ENCODE data around the gene UBE4A. TPM values are rescaled to one million over a fixed set of nuclear protein-coding genes. Genes with fewer than 3 reads are reported as not detected.

UBE4A gene
- total RNA-seq, 1 donor from 2014 or later, result 44.1 TPM

DNA sequence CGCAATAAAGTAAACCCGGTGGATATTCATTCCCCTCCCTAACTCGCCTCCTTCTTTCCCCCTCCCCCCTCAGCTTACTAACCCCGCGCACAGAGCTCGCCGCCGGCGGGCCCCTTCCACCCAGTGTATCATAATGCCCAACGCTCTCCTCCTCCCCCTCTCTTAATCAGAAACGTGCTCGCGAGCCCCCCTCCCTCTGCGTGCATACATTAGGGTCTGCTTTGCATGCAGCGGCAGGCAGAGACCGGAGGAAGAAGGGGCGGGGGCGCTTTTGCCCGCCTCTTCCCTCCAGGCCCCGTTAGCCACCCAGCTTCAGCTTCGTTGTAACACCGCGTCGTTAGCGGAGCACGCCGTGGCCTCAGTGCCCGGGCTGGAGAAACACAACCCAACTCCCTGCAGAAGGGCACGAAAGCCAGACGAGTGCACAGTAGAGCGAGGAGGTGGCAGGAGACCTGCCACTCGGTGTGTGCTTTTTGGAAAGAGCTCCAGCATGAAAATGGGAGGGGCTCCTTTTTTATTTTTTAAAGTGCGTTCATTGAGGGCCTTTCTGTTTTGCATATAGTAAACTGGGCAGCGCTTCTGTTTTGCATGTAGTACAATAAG is 76.0 kb downstream of the UBE4A start:
- intact Hi-C loops (cut with micrococcal nuclease), result loop anchor here (5.0 to 10.0 kb wide), 3 partner anchors 137 to 659 kb away; partner anchors contain the start of genes ARCN1 and BCL9L

DNA sequence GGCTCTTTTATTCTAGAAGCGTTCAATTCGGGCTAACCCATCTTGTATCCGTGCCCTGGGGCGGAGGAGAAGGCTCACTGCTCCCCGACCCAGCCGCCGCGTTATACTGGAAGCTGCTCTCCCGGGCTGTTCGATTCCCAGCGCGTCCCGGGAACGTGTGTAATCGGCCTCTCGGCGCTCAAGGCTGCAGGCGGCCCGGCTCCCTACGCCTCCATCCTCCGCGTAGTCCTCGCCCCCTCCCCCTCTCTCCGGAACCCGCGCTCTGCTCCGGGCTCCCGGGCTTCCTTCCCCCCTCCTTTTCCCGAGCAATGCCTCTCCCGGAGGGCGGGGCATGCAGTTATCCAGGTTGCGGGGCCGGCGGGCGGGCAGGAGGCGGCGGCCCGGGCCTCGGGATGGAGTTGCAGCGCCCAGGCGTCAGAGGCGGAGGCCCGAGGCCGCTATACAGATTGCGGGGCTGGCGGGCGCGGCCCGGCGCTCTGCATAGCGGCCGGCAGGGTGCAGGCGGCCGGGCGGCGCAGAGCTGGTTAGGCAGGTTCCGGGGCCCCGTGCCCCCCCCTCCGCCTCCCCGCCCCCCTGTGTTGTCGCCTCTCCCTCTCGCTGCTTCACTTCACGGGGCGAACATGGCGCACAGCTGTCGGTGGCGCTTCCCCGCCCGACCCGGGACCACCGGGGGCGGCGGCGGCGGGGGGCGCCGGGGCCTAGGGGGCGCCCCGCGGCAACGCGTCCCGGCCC is 76.7 kb downstream of the UBE4A start, which contains the start of gene KMT2A:
Gene KMT2A (plus strand): TSS at position 600 of the 732 bp plus-strand sequence. CDS start 21 bp downstream, at position 621.
- intact Hi-C loops (cut with micrococcal nuclease), result loop anchor here (2.0 to 10.0 kb wide), 5 partner anchors 77 to 659 kb away; partner anchors contain the start of genes ARCN1, BCL9L, CD3D and UBE4A

DNA sequence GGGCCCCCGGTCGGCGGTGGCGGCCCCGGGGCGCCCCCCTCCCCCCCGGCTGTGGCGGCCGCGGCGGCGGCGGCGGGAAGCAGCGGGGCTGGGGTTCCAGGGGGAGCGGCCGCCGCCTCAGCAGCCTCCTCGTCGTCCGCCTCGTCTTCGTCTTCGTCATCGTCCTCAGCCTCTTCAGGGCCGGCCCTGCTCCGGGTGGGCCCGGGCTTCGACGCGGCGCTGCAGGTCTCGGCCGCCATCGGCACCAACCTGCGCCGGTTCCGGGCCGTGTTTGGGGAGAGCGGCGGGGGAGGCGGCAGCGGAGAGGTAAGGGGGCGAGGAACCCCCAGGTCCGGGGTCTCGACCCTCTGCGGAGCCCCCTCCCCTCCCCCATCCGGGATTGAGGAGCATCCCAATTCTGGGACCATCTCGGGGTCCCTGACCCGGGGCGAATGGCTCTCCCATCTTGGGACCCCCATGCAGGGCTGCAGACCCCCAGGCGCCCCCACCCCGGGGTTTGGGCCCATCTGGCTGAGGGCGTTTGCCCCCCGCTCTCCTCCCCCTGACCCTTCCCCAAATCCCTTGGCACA is 77.3 kb downstream of the UBE4A start:
- intact Hi-C loops (cut with micrococcal nuclease), result loop anchor here (2.0 to 10.0 kb wide), 5 partner anchors 78 to 658 kb away; partner anchors contain the start of genes ARCN1, BCL9L, CD3D and UBE4A

DNA sequence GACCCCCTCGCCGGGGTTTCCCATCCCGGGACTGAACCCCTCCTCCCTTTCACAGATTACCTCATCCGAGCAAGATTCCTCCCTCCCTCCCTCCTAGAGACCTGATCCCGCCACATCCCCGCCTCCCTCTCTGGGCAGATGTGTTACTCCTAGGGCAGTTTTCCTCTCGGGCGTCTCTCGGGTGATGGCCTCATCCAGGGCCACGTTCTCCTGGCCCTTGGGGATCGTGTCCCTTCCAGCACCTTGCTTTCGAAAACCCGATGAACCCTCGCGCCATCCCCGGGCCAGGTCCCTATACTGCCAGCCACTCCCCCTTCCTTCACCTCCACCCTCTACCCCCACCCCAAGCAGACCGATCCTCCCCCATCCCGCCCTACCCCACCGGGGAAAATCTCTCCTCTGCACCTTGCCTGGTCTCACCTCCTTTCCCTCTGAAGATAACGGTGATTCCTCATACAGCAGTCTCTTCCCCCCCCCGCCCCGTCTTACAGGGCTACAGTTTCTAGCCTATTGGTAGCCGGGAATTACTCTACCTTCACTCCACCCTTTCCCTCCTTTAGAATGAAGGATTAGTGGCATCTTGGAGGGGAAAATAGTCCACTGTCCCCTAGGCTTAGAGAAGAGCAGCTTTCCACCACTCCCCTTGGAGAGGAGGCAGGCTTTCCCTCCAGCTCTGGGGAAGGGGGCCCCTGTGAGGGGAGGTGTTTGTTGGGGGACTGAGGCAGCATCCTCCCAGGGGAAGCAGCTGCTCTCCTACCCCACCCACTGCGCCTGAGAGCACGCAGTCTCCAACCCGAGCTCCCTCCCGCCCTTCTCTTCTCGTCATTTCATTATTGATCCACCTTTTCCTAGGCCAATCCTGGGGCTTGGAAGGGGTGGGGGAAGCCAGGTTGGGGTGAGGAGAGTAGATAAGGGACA is 78.1 kb downstream of the UBE4A start:
- intact Hi-C loops (cut with micrococcal nuclease), result loop anchor here (1.0 to 10.0 kb wide), 9 partner anchors 11 to 657 kb away; partner anchors contain the start of genes ARCN1, ATP5MG, BCL9L and CD3D

DNA sequence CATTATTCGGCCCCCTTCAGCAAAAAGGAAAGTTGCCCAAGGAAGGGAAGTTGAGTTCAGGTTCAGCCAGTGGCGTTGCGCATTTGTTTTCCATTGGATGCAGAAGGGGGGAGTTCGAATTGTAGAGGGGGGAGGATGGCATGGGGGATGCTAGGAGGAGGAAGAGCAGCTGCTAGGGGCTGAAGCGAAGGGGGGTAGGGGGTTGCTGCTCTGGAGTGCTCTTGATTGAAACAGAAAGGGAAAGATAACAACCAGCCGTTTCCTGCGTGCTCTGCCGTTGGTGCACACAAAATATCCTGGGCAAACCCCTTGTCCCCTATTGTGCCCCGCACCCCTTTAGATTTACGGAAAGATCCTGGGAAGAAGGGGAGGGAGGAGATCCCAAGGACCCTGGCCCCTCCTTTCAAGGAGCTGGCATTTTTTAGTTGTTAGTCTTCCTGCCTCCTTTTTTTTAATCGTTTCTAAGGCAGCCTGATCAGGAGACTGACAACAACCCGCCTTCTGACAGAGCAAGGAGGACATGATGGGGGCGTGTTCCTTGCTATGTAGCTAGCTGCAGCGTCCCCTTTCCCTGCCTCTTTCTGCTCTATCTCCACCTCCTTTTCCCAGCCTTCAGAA is 79.0 kb downstream of the UBE4A start:
- intact Hi-C loops (cut with micrococcal nuclease), result loop anchor here (1.0 to 10.0 kb wide), 7 partner anchors 10 to 656 kb away; partner anchors contain the start of genes ARCN1, ATP5MG and BCL9L

DNA sequence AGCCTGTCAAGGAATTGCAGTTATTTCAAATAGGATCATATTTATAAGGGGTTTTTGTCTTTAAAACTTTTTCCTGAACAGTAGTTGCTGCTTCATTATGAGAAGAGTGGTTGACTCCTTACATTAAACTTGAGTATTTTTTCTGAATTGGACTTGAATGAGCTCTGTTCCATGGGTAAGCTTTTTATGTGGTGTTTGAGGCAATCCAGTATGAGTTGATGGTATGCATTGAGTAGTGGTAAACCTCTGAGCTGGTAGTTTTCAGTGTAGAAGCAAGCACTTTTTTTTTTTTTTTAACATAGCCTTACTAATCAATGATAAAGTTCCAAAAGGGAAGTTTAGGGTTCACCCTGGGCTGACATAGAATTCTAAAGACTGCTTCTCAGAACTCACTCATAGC is 80.2 kb downstream of the UBE4A start:
- intact Hi-C loops (cut with micrococcal nuclease), result loop anchor here (2.0 to 10.0 kb wide), 4 partner anchors 49 to 655 kb away; partner anchors contain the start of genes ARCN1 and BCL9L

DNA sequence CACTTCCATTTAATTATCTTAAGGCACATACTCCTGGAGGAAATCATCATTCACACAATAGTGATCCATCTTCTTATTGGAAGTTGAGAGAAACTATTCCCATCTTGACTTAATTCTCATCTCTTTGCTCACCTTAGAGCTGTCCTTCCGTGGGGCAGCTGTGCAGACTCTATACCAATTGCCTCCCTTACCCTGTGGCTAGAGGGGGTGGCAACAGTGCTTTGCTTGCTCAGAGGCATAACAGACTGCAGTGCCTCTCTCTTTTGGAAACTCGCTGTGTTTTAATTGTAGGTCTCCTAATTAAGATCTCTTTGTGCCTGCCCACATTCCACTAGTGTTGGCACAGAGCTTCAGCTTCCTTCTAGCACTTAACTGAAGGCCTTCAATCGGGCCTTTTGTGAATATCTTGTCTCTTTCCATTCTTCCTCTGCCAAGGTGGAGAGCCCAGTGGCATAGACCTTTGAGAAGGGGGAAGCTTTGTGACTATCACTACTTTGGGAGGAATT is 82.4 kb downstream of the UBE4A start:
- intact Hi-C loops (cut with micrococcal nuclease), result no loop called here

DNA sequence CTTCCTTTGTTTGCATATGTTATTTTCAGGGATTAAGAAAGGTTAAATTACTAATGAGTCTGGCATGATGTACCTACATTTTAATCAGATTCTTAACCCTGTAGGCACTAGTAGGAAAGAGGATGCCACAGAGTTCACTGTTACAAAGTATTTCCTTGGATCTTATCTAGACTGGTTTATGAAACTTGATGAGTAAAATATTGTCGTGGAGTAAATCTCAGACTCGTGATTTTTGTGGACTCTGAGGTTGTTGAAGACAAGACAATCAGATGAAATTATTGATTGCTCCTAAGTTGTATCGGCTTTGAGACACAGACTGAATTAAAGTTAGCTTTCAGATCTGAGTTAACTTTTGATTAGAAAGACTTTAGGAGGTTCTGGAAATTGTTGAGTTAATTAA is 82.9 kb downstream of the UBE4A start:
- intact Hi-C loops (cut with micrococcal nuclease), result no loop called here

DNA sequence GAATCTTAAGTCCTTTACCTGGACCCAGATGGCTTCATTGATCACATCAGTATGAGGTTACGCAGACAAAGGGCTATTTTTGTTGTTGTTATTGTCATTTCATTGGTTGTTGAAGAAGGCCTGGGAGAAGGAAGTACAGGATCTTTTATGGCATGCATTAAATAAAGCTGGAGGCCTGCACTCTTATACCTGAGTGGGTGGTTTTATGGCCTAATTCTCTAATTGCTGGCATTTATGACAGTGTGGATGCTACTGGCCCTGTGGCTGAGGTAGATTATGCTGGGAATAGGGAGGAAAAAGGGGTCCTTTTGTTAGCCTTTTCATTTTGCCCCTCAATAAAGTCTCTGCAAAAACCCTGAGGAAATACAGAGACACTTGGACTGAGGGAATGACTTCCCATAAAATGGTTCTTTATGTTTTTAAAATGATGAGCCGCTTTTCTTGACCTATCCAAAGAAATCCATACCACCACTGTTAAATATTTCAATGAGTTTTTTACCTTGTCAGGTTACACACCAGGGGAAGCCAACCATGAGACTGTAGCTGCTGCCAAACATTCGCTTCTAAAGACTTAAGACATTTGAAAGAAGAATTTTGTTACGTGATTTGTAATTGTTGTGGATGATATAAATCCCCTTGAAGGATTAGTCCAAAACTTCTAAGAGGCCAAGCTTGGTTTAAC is 83.6 kb downstream of the UBE4A start:
- intact Hi-C loops (cut with micrococcal nuclease), result no loop called here

DNA sequence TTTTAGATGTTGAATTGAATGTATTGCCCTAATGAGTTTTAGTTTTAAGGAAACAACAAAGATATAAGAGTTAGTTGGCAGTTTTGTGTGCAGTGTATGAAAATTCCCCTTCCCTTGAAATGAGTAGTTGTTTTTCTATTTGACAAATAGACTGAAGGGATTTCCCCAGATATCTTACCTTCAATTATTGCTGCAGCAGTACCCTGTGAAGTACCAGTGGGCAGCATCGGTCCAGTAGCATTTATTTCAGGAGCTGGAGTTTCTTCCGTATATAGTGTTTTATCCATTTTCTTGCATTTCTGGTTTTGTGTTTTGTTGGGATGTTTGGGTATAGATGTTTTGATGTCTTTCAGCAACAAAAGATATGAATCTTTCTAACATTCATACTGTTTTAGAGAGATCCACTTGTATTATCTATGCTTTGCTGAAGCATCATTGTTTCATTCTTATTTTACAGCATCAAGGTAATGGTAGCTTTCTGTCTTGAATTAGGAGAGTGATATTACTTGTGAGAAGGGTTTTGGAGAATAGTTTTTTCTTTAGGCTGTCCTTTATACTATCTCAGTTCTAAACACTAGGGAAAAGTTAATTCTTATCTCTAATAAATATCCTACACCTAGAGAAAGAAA is 84.3 kb downstream of the UBE4A start:
- intact Hi-C loops (cut with micrococcal nuclease), result no loop called here

DNA sequence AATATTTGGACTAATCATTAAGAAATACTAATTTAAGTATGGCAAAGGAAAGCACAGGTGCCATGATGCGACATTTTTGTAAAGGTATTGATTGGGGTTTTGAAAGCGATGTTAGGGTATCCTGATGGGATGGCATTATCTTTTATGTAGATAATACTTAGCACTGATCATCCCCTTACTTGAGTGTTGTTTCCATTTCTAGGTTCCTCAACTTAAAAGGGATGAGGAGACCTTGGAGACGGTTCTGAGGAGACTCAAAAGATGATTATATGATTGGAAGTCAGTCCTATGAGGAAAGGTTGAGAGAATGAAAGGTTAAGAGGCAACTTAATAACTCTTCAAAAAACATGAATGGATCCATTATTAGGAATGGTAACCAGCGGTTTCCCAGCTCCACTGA is 88.0 kb downstream of the UBE4A start:
- intact Hi-C loops (cut with micrococcal nuclease), result no loop called here

DNA sequence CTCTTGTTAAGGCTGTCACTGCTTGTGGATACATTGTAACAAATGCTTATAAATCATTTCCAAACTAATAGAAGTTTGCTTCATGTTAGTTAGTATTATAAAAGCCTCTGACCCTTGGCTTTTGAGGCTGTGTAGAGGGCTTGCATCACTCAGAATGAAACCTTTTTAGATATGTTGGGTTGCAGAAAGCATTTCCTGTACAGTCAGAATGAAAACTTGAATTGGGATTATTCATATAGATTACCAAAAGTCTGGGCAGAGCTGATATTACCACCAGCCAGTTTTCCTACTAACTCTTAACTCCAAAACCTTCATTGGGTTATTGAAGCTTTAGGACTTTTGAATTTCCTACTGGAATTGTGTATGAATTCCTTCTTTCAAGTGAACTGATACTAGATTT is 88.9 kb downstream of the UBE4A start:
- intact Hi-C loops (cut with micrococcal nuclease), result loop anchor here (1.0 kb wide), 1 partner anchor 10 kb away; no protein-coding TSS in a partner anchor

Other genes starting within 250 kb of the UBE4A start
- 0.11 TPM in 1 of 2 replicates, not detected in the other for gene SCN4B, start 206.8 kb upstream of the UBE4A start, total RNA-seq
- gene SCN2B, start 183.0 kb upstream of the UBE4A start, total RNA-seq, result not detected in 2 replicates
- 73.7 and 78.9 TPM in 2 replicates for gene JAML, start 134.6 kb upstream of the UBE4A start, total RNA-seq
- gene MPZL3, start 107.2 kb upstream of the UBE4A start, total RNA-seq, result 16.5 and 19.4 TPM in 2 replicates
- 3.8 and 5.2 TPM in 2 replicates for gene MPZL2, start 95.3 kb upstream of the UBE4A start, total RNA-seq
- 576 and 590 TPM in 2 replicates for gene CD3E, start 54.9 kb upstream of the UBE4A start, total RNA-seq
- gene CD3D, start 16.9 kb upstream of the UBE4A start, total RNA-seq, result 474 and 495 TPM in 2 replicates
- gene CD3G, start 15.3 kb upstream of the UBE4A start, total RNA-seq, result 221 and 225 TPM in 2 replicates
- 284 and 288 TPM in 2 replicates for gene ATP5MG, start 42.0 kb downstream of the UBE4A start, total RNA-seq
- 94.1 and 94.9 TPM in 2 replicates for gene KMT2A, start 76.9 kb downstream of the UBE4A start, total RNA-seq
- gene TTC36, start 167.9 kb downstream of the UBE4A start, total RNA-seq, result 0.66 and 0.75 TPM in 2 replicates
- gene TMEM25, start 171.6 kb downstream of the UBE4A start, total RNA-seq, result 5.5 and 7.9 TPM in 2 replicates
- 9.1 and 9.7 TPM in 2 replicates for gene IFT46, start 206.3 kb downstream of the UBE4A start, total RNA-seq
- 105 and 110 TPM in 2 replicates for gene ARCN1, start 212.8 kb downstream of the UBE4A start, total RNA-seq
- gene PHLDB1, start 248.0 kb downstream of the UBE4A start, total RNA-seq, result 0.34 and 0.36 TPM in 2 replicates

All from T-helper 2 cell treated with Interferon-gamma antibody and Interleukin-4, amounts not matched to agents 100 ng/mL and 5 ng/mL, for 36 hours (primary cell).